Cardiac muscle cell (in vitro differentiated cells and primary cell): ENCODE data around the gene MVP. TPM values are rescaled to one million over a fixed set of nuclear protein-coding genes. Genes with fewer than 3 reads are reported as not detected.
A peak's percentile ranks its signal among the peaks of the same experiment; 100 is the strongest.

ENCODE experiments used
- DNase-seq, 2 donors: peaks; one replicate each; pipeline versions ENCODE4 v3.0.0 to v3.0.0-alpha.2; 2010 to 2017; ENCODE audit warnings: low read depth in 1 of 2, low spot score in 1 of 2
- H3K27ac ChIP-seq: fragments of 200-600 bp; sonication (generic); 2 replicates; pipeline ENCODE4 v1.5.1; 2016
- H3K27me3 ChIP-seq: fragments of 200-600 bp; sonication (generic); 2 replicates; pipeline ENCODE4 v1.6.0; 2016; ENCODE audit warnings: control low read depth
- H3K36me3 ChIP-seq: fragments of 200-600 bp; sonication (generic); 2 replicates; pipeline ENCODE4 v1.5.1; 2016; ENCODE audit warnings: control low read depth
- H3K4me1 ChIP-seq: fragments of 200-600 bp; sonication (generic); 2 replicates; pipeline ENCODE4 v1.8.1; 2017; ENCODE audit warnings: low read depth, mild to moderate bottlenecking, mixed run types
- H3K4me3 ChIP-seq: fragments of 200-600 bp; sonication (generic); 2 replicates; pipeline ENCODE4 v1.5.1; 2016; ENCODE audit warnings: mild to moderate bottlenecking
- H3K9me3 ChIP-seq: fragments of 200-600 bp; sonication (generic); 2 replicates; pipeline ENCODE4 v1.5.1; 2017; ENCODE audit warnings: low read depth, mild to moderate bottlenecking, control low read depth
- CTCF ChIP-seq: IDR thresholded peaks from 2 replicates; pipeline ENCODE4 v1.5.1; 2012; ENCODE audit warnings: low read depth, mild to moderate bottlenecking, low read length
- polyA plus RNA-seq: library from polyadenylated mRNA; unstranded; fragments of >200 nt; fragmentation: Nextera tagmentation; extraction: Ambion mirVana; gene quantifications from 2 replicates; pipeline ENCODE4 v1.2.1, GENCODE V29; 2016
- total RNA-seq: library from RNA; depleted of rRNA; stranded (reverse); fragments of >200 nt; gene quantifications from 2 replicates; pipeline ENCODE4 v1.2.3, GENCODE V29; 2016

MVP gene
- total and polyA plus RNA-seq, 2 experiments from 2014 or later = 9.3 to 25.0 TPM

- peaks cover 28% of the 10 kb centered on the region for H3K4me1 ChIP-seq
- H3K27ac ChIP-seq = peak overlapping the region; percentile 87
- no peaks in the 10 kb centered on the region for H3K27me3 ChIP-seq
- peak; percentile 91 to 96 for DNase-seq
- no peaks in the 10 kb centered on the region for H3K9me3 ChIP-seq
- peak overlapping the region; percentile 43 for H3K4me3 ChIP-seq
- TF ChIP-seq CTCF = peak; percentile 61
- peaks cover 10% of the 10 kb centered on the region for H3K36me3 ChIP-seq
These were observed 12.6 kb upstream of the MVP start for GRCh38 chr16:29807426-29808218.

GRCh38 chr16:29808219-29808900 lies 11.9 kb upstream of the MVP start:
- no peak for TF ChIP-seq CTCF
- H3K36me3 ChIP-seq = peaks cover 10% of the 10 kb centered on the region
- H3K9me3 ChIP-seq = no peaks in the 10 kb centered on the region
- H3K27me3 ChIP-seq = no peaks in the 10 kb centered on the region
- peaks cover 28% of the 10 kb centered on the region for H3K4me1 ChIP-seq
- peak overlapping the region; percentile 87 for H3K27ac ChIP-seq
- no peak for DNase-seq
- H3K4me3 ChIP-seq = peak overlapping the region; percentile 43

DNA sequence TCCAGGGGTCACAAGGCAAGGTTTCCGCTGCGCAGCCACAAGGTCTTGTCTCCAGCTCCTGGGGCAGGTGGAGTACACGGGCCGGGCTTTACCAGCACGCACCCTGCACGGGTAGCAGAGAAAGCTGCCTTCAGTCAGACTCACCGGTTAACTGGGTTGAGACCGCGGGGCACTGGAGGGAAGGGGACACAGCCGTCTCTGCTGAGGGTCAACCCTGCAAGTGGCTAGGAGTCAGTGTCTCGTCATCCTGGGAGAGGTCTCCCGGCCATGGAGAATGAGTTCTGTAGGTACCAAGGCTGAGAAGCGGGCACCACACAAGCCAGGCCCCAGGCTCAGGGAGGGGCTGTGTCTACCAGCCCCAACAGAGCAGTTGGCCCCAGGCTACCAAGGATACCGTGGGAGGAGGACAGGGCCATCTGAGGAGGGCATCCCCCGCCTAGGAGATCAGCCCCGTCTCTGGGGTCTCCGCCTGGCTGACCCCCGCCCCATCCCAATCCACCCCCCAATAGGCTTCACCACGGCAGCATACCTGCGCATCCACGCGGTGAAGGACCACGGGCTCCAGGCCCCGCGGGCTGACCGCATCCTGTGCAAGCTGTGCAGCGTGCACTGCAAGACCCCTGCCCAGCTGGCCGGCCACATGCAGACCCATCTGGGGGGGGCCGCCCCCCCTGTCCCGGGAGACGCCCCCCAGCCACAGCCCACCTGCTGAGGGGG lies 11.1 kb upstream of the MVP start:
- peaks cover 27% of the 10 kb centered on the region for H3K4me1 ChIP-seq
- peaks cover 10% of the 10 kb centered on the region for H3K36me3 ChIP-seq
- TF ChIP-seq CTCF = no peak
- H3K27ac ChIP-seq = peak overlapping the region; percentile 87
- no peaks in the 10 kb centered on the region for H3K9me3 ChIP-seq
- no peak overlapping the region for H3K4me3 ChIP-seq
- no peaks in the 10 kb centered on the region for H3K27me3 ChIP-seq
- DNase-seq = no peak

DNA sequence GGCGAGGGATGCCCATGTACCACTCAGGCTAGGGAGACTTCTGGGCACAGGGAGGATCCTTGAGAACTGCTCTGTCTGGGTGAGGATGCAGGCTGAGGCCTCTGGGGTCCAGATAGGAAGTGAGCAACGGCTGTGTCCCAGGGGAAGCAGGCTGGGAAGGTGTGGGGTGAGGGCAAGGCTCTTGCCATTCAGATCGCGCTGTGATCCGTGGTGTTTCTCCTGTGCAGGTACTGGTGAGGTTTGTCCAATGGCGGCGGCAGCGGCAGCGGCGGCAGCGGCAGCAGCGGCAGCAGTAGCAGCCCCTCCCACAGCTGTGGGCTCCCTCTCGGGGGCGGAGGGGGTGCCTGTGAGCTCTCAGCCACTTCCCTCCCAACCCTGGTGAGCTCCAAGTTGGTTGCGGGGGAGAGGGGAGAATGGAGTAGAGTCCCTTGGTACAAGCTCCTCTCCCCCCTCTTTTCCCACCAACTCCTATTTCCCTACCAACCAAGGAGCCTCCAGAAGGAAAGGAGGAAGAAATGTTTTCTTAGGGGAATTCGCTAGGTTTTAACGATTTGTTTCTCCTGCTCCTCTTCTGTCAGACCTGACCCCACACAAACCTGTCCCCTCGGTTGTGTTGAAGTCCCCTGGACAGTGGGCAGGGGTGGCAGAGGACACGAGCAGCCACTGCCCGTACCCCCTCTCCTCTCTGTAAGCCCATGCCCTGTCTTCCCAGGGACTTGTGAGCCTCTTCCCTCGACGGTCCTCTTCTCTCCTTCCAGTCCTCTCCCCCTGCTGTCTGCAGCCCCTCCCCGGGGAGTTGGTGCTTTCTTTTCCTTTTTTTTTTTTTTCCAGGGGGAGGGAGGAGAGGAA lies 10.2 kb upstream of the MVP start:
- H3K4me1 ChIP-seq = peaks cover 25% of the 10 kb centered on the region
- no peak for DNase-seq
- no peaks in the 10 kb centered on the region for H3K27me3 ChIP-seq
- H3K27ac ChIP-seq = peak overlapping the region; percentile 87
- peaks cover 10% of the 10 kb centered on the region for H3K36me3 ChIP-seq
- TF ChIP-seq CTCF = no peak
- no peak overlapping the region for H3K4me3 ChIP-seq
- H3K9me3 ChIP-seq = no peaks in the 10 kb centered on the region

- Histone ChIP-seq H3K4me1 (peaks cover 30% of the 10 kb centered on the region), H3K27me3 (no peaks in the 10 kb centered on the region), H3K36me3 (peaks cover 10% of the 10 kb centered on the region), H3K9me3 (no peaks in the 10 kb centered on the region), H3K27ac (peak overlapping the region; percentile 87), H3K4me3 (no peak overlapping the region)
- no peak for DNase-seq
- TF ChIP-seq CTCF = no peak
These were observed 9.5 kb upstream of the MVP start for GRCh38 chr16:29810699-29811169.
